HG02943 (cell line): ENCODE data around the gene SOX6.

ENCODE experiments used
- ATAC-seq: cut with Tn5 transposase; IDR thresholded peaks from one replicate; pipeline ENCODE4 v1.9.1; 2021; ENCODE audit warnings: mild to moderate bottlenecking, low read depth, moderate library complexity; ENCODE audit not compliant: unreplicated experiment

The SOX6 gene

GRCh38 chr11:16015741-16016467 is 340.4 kb downstream of the SOX6 start:
- no peak for ATAC-seq

GRCh38 chr11:16013649-16014275 is 342.6 kb downstream of the SOX6 start:
- ATAC-seq: no peak

GRCh38 chr11:16013242-16013641 is 343.1 kb downstream of the SOX6 start:
- no peak for ATAC-seq

- no peak for ATAC-seq
Measured at GRCh38 chr11:16012125-16012751, 344.1 kb downstream of the SOX6 start.

- ATAC-seq: no peak
Measured at GRCh38 chr11:16011396-16011795, 344.9 kb downstream of the SOX6 start.

- no peak for ATAC-seq
Measured at GRCh38 chr11:16009021-16009420, 347.3 kb downstream of the SOX6 start.

- ATAC-seq: no peak
Measured at GRCh38 chr11:16007514-16007913, 348.8 kb downstream of the SOX6 start.

- no peak for ATAC-seq
Measured at GRCh38 chr11:16002942-16003341, 353.4 kb downstream of the SOX6 start.

GRCh38 chr11:16001899-16002426 is 354.4 kb downstream of the SOX6 start:
- no peak for ATAC-seq

GRCh38 chr11:16001044-16001568 is 355.2 kb downstream of the SOX6 start:
- no peak for ATAC-seq

GRCh38 chr11:16000065-16000464 is 356.3 kb downstream of the SOX6 start:
- no peak for ATAC-seq

- no peak for ATAC-seq
Measured at GRCh38 chr11:15993345-15993744, 363.0 kb downstream of the SOX6 start.

- no peak for ATAC-seq
Measured at GRCh38 chr11:15991215-15991614, 365.1 kb downstream of the SOX6 start.

GRCh38 chr11:15989685-15990084 is 366.7 kb downstream of the SOX6 start:
- no peak for ATAC-seq

- ATAC-seq: no peak
Measured at GRCh38 chr11:15988693-15989231, 367.6 kb downstream of the SOX6 start.

- no peak for ATAC-seq
Measured at GRCh38 chr11:15988016-15988550, 368.3 kb downstream of the SOX6 start.

GRCh38 chr11:15987046-15987445 is 369.3 kb downstream of the SOX6 start:
- no peak for ATAC-seq

- ATAC-seq: no peak
Measured at GRCh38 chr11:15985860-15986139, 370.5 kb downstream of the SOX6 start.

GRCh38 chr11:15985127-15985859 is 371.1 kb downstream of the SOX6 start:
- no peak for ATAC-seq

GRCh38 chr11:15981292-15981691 is 375.1 kb downstream of the SOX6 start:
- no peak for ATAC-seq
